OCI-LY1 (cell line): Measurements from ENCODE around the gene MYRF.

Source experiments
- H2AFZ ChIP-seq: fragments of 200-600 bp; sonication (generic), shearing (Covaris generic); 2 replicates; pipeline ENCODE4 v1.6.0; 2014; ENCODE audit warnings: antibody characterized with exemption, mild to moderate bottlenecking, low read length
- H3F3A ChIP-seq: fragments of 200-600 bp; sonication (generic), shearing (Covaris generic); 2 replicates; pipeline ENCODE4 v1.6.0; 2014; ENCODE audit warnings: mild to moderate bottlenecking, antibody characterized with exemption, low read length, moderate library complexity; ENCODE audit not compliant: insufficient read depth
- H3K27ac ChIP-seq: fragments of 200-600 bp; sonication (generic); 2 replicates; pipeline ENCODE4 v1.5.1; 2014; ENCODE audit warnings: low read length, mixed run types, mild to moderate bottlenecking, low read depth; ENCODE audit not compliant: poor library complexity, severe bottlenecking
- H3K27me3 ChIP-seq: fragments of 200-600 bp; sonication (generic); 2 replicates; pipeline ENCODE4 v1.6.0; 2014; ENCODE audit warnings: antibody characterized with exemption, mild to moderate bottlenecking, low read length, moderate library complexity; ENCODE audit not compliant: insufficient read depth
- H3K36me3 ChIP-seq: fragments of 200-600 bp; sonication (generic); 2 replicates; pipeline ENCODE4 v1.6.1; 2014; ENCODE audit warnings: mild to moderate bottlenecking, antibody characterized with exemption, low read length, moderate library complexity, mixed read lengths; ENCODE audit not compliant: insufficient read depth
- H3K4me1 ChIP-seq: fragments of 200-600 bp; sonication (generic); 2 replicates; pipeline ENCODE4 v1.5.1; 2014; ENCODE audit warnings: mild to moderate bottlenecking, low read length, moderate library complexity; ENCODE audit not compliant: insufficient read depth, severe bottlenecking
- H3K4me2 ChIP-seq: fragments of 200-600 bp; sonication (generic), shearing (Covaris generic); 2 replicates; pipeline ENCODE4 v1.6.1; 2014; ENCODE audit warnings: low read length
- H3K4me3 ChIP-seq: fragments of 200-600 bp; sonication (generic); 2 replicates; pipeline ENCODE4 v1.5.1; 2014; ENCODE audit warnings: low read length, low read depth, mild to moderate bottlenecking, mixed read lengths; ENCODE audit not compliant: poor library complexity, severe bottlenecking
- H3K79me2 ChIP-seq: fragments of 200-600 bp; shearing (Covaris generic); 2 replicates; pipeline ENCODE4 v1.6.1; 2016; ENCODE audit warnings: mixed run types, low read length, mixed read lengths; ENCODE audit not compliant: insufficient read depth
- H3K9ac ChIP-seq: fragments of 200-600 bp; sonication (generic), shearing (Covaris generic); 2 replicates; pipeline ENCODE4 v1.6.1; 2014; ENCODE audit warnings: mild to moderate bottlenecking, low read length, mixed read lengths
- H3K9me2 ChIP-seq: fragments of 200-600 bp; sonication (generic), shearing (Covaris generic); 2 replicates; pipeline ENCODE4 v1.6.1; 2014; ENCODE audit warnings: low read depth, mild to moderate bottlenecking, low read length, mixed read lengths
- H3K9me3 ChIP-seq: fragments of 200-600 bp; shearing (Covaris generic); 2 replicates; pipeline ENCODE4 v1.6.1; 2014; ENCODE audit warnings: low read length, mixed read lengths
- H4K20me1 ChIP-seq: fragments of 200-600 bp; sonication (generic), shearing (Covaris generic); 2 replicates; pipeline ENCODE4 v1.6.0; 2016; ENCODE audit warnings: mild to moderate bottlenecking, low read length; ENCODE audit not compliant: insufficient read depth
- CTCF ChIP-seq: fragments of 200-600 bp; sonication (generic), shearing (Covaris generic); IDR thresholded peaks from 2 replicates; pipeline ENCODE4 v1.5.1; 2017; ENCODE audit warnings: mild to moderate bottlenecking, antibody characterized with exemption, low read length, moderate library complexity, mixed read lengths
- EZH2 ChIP-seq: fragments of 200-600 bp; sonication (generic), shearing (Covaris generic); IDR thresholded peaks from 2 replicates; pipeline ENCODE4 v1.8.0; 2017; ENCODE audit warnings: borderline replicate concordance, mixed run types, mild to moderate bottlenecking, antibody characterized with exemption, low read length, moderate library complexity, mixed read lengths

MYRF gene

GRCh38 chr11:61719978-61720377 is 32.5 kb upstream of the MYRF start:
- Histone ChIP-seq H2AFZ (no peak overlapping the region), H3K9me3 (no peaks in the 10 kb centered on the region), H3K79me2 (no peaks in the 10 kb centered on the region), H3K36me3 (no peaks in the 10 kb centered on the region), H3K9me2 (no peaks in the 10 kb centered on the region), H3K27ac (no peak overlapping the region), H3K4me3 (no peak overlapping the region), H3K9ac (no peak overlapping the region), H4K20me1 (no peaks in the 10 kb centered on the region), H3K27me3 (no peaks in the 10 kb centered on the region), H3K4me1 (no peaks in the 10 kb centered on the region), H3F3A (no peaks in the 10 kb centered on the region), H3K4me2 (no peak overlapping the region)
- no peak for TF ChIP-seq CTCF
- TF ChIP-seq EZH2: no peak

GRCh38 chr11:61720597-61720996 is 31.8 kb upstream of the MYRF start:
- Histone ChIP-seq H2AFZ (no peak overlapping the region), H3F3A (no peaks in the 10 kb centered on the region), H3K36me3 (no peaks in the 10 kb centered on the region), H3K79me2 (no peaks in the 10 kb centered on the region), H3K4me3 (no peak overlapping the region), H3K27me3 (no peaks in the 10 kb centered on the region), H4K20me1 (no peaks in the 10 kb centered on the region), H3K9ac (no peak overlapping the region), H3K9me3 (no peaks in the 10 kb centered on the region), H3K9me2 (no peaks in the 10 kb centered on the region), H3K27ac (no peak overlapping the region), H3K4me1 (no peaks in the 10 kb centered on the region), H3K4me2 (no peak overlapping the region)
- TF ChIP-seq CTCF (no peak), EZH2 (no peak)

GRCh38 chr11:61724437-61724836 is 28.0 kb upstream of the MYRF start:
- no peaks in the 10 kb centered on the region for H3K27me3 ChIP-seq
- H3K27ac ChIP-seq: no peak overlapping the region
- no peak overlapping the region for H3K4me3 ChIP-seq
- no peaks in the 10 kb centered on the region for H3K79me2 ChIP-seq
- no peaks in the 10 kb centered on the region for H4K20me1 ChIP-seq
- no peak for TF ChIP-seq CTCF
- TF ChIP-seq EZH2: no peak
- no peaks in the 10 kb centered on the region for H3F3A ChIP-seq
- H3K4me1 ChIP-seq: no peaks in the 10 kb centered on the region
- no peaks in the 10 kb centered on the region for H3K36me3 ChIP-seq
- H2AFZ ChIP-seq: no peak overlapping the region
- H3K9ac ChIP-seq: no peak overlapping the region
- no peaks in the 10 kb centered on the region for H3K9me3 ChIP-seq
- H3K9me2 ChIP-seq: no peaks in the 10 kb centered on the region
- H3K4me2 ChIP-seq: no peak overlapping the region
